GM19468 (cell line): Measurements from ENCODE around the gene TXK.
A peak's percentile ranks its signal among the peaks of the same experiment; 100 is the strongest.
"Not testable (repeated sequence)": the region's sequence is repeated elsewhere in the genome, so short reads cannot be mapped to it uniquely, and the experiment has no call there.

Experiments
- ATAC-seq: cut with Tn5 transposase; IDR thresholded peaks from one replicate; pipeline ENCODE4 v1.9.1; 2021; ENCODE audit warnings: mild to moderate bottlenecking, moderate library complexity, moderate number of reproducible peaks; ENCODE audit not compliant: unreplicated experiment; ENCODE audit errors: extremely low read depth

TXK gene

DNA sequence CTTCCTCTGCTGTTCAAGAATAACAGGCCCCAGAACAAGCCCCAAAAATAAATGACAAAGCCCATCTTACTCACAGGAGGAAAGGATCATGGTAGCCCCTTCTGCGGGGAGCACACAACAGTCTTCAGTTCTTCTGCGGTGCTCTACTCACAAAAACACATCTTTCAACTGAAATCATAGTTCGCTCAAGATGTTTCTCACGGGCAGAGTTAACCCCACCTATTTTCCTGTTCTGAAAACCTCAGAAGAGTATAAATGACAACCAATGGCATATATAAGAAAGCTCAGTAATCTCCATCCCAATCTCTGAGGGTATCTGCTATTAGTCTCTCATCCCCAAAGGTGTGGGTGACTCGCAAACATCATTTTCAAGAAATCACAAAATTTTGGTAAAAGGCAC, at the start of gene TXK:
Gene TXK (minus strand): TSS at position 170 of the 400 bp plus-strand sequence. CDS start 80 bp downstream, at position 90.
- no peak for ATAC-seq

DNA sequence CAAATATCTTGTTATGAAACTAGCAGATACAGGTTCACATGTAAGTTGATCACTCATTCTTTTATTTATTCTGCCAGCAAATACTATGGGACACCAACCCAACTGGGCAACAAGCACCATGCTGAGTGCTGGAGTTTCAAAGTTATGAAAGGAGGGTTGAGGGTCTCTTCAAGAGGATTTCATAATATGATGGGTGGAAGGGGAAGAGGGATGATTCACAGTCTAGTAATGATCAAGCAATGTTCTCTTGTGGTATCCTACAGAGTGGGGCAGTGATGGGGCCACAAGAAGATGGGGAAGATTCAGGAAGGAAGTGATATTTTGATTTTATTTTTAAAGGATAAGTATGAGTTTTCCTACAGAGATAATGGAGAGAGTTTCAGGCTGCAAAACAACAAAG, 46.2 kb upstream of the TXK start:
- no peak for ATAC-seq

GRCh38 chr4:48178931-48179330, 44.9 kb upstream of the TXK start:
- ATAC-seq: no peak

GRCh38 chr4:48175806-48176205, 41.8 kb upstream of the TXK start:
- no peak for ATAC-seq

DNA sequence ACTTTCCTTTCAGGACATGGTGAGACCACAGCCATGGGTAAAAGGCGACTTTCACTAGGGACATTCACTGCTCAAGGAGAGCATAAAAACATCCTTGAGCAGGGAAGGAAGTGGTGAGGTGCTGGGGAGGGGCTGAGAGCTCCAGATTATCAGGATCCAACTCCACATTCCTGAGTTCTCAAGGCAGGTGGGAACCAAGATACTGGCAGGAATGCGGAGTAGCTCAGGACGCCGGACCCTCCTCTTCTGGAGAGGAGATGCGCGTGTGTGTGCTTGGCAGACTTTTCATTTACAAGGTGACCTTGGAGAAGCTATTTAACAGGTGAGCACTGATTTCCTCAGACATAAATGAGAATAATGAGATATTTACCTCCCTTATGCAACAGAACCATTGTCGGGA, 41.3 kb upstream of the TXK start:
- ATAC-seq: no peak

- no peak for ATAC-seq
Measured at GRCh38 chr4:48173056-48173991, 39.3 kb upstream of the TXK start.

- ATAC-seq: no peak
Measured at GRCh38 chr4:48172651-48173050, 38.6 kb upstream of the TXK start.

GRCh38 chr4:48169636-48170035, 35.6 kb upstream of the TXK start:
- ATAC-seq: no peak

DNA sequence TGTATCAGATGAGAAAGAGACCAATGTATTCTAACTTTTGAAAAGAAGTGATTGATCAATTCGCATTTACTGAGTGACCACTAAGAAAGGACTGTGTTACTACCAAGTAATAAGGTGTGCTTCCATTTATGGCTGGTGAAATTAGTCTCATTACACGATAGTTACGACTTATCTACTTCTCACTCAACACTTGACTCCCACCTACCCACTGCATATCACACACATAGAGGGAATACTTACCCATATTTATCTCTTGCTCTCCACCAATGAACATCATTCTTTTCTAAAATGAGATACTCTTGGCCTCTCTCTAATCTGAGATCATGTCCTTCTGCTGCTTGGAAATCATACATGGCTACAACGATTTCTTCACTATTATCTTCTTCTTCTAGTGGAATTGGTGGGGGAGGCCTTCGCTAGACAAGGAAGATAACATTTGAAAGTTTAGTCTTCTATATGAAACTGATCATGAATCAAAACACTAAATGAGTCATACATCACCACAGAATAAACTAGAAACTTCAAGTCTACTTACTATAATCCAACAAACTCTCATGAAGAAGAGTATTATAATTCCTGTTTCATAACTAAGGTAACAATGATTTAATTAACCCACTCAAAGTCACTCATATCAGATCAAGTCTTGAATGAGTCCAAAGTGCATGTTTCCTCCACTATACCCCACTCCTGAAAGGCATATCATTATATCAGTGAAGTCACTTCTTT, 33.7 kb upstream of the TXK start:
- ATAC-seq: no peak

GRCh38 chr4:48164561-48164960, 30.5 kb upstream of the TXK start:
- ATAC-seq: not testable (repeated sequence)

DNA sequence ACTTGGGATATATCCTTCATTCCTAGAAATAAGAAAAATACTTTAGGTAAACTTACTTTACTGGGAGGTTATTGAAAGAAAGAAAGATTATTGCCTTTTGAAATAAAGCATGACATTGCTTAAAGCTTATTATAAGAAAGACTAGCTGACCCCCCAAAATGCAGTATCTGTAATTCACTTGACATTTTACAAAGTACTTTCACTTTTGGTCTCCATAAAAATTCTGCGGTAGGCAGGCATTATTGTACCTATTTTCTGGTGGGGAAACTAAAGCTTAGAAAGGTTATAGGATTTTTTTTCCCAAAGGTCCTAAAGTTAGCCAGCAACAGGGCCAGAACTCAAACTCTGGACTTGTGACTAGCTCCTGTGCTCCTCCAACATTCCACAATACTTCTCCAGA, 29.7 kb upstream of the TXK start:
- no peak for ATAC-seq

GRCh38 chr4:48162162-48162561, 28.1 kb upstream of the TXK start:
- ATAC-seq: no peak

- no peak for ATAC-seq
Measured at GRCh38 chr4:48157271-48157670, 23.2 kb upstream of the TXK start.

DNA sequence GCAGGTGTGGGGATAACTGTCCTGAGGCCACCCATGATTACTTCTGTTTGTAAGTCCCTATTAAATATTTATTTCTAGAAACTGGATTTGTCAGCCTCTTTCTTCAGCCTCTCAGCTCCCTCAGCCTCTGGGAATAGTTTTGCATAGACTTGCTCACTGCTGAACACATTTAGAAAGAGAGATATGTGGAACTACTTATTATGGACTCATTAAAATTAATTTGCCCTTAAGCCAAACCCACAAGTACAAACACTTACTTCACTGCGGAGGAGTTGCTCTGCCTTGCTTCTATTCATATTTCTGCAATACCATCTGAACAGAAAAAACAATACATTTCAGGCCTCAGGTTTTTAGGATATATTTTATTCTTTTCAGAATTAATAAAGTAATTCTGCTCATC, 22.4 kb upstream of the TXK start:
- ATAC-seq: no peak

DNA sequence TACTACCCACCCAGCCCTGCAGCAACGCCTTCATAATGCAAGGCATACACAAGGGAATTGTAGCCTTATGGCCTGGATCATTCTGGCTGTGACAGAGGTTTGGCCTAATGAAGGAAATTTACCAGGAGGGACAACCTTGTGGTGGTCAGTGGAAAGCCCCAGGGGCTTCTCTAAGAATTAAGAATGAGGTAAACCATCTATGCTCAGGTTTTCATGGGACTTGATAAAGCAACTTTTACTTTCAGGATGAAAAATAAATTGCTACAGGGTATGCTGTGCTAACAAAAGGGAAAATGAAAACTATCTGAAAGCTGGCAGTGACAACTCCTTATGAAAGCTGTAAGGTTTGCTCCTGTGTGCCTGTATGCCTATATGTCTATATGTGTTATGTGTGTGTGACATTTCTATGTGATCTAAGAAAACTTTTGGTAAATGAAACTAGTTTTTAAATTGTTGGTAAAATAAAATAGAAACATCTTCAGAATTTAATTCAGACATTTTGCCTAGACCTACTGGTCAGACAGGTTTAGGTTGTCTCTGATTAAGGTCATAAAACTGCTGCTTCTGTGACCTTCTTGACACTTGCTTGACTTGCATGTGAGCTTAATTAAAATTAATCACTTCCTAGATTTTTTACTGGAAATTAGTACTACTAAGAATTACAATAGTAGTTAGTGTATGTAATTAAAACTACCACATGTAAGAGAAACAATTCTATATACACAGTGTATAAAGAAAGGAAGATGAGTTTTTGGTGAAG, 19.9 kb upstream of the TXK start:
- peak; percentile 39 for ATAC-seq

- no peak for ATAC-seq
Measured at GRCh38 chr4:48152259-48152658, 18.2 kb upstream of the TXK start.

GRCh38 chr4:48149827-48150370, 15.8 kb upstream of the TXK start:
- no peak for ATAC-seq

GRCh38 chr4:48147621-48148020, 13.6 kb upstream of the TXK start:
- no peak for ATAC-seq

DNA sequence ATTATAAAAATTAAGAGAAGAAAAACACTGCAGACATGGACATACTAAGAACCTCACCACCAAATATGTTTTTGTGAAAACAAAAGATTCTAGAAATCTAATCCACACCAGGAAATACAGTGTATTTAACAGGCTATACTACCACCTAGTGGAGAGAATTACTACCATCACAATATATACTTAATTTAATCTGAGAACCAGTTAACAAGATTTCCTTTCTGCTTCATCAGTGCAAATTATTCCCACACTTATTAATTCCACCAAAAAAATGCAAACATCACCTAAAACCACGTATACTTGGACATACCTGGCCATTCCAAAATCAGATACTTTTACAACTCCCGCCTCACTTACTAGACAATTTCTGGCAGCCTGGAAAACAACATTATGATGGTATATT, 7.0 kb upstream of the TXK start:
- no peak for ATAC-seq

GRCh38 chr4:48139691-48140090, 5.6 kb upstream of the TXK start:
- no peak for ATAC-seq
